HL-60 (cell line): ENCODE results near the gene DPPA5.

Source experiments
- GABPA ChIP-seq: IDR thresholded peaks from 2 replicates; pipeline ENCODE4 v1.6.1; 2012; ENCODE audit warnings: low read depth
- REST ChIP-seq: IDR thresholded peaks from 2 replicates; pipeline ENCODE4 v1.6.1; 2012; ENCODE audit warnings: low read depth; ENCODE audit not compliant: insufficient replicate concordance
- TF ChIP-seq, protein P1 (sequence below): IDR thresholded peaks from one replicate; pipeline ENCODE4 v1.5.1; 2011; ENCODE audit warnings: low read length, control low read depth, inconsistent platforms; ENCODE audit not compliant: insufficient read depth

GRCh38 chr6:73353636-73354593 is at the start of gene DPPA5:
- TF ChIP-seq, protein P1, sequence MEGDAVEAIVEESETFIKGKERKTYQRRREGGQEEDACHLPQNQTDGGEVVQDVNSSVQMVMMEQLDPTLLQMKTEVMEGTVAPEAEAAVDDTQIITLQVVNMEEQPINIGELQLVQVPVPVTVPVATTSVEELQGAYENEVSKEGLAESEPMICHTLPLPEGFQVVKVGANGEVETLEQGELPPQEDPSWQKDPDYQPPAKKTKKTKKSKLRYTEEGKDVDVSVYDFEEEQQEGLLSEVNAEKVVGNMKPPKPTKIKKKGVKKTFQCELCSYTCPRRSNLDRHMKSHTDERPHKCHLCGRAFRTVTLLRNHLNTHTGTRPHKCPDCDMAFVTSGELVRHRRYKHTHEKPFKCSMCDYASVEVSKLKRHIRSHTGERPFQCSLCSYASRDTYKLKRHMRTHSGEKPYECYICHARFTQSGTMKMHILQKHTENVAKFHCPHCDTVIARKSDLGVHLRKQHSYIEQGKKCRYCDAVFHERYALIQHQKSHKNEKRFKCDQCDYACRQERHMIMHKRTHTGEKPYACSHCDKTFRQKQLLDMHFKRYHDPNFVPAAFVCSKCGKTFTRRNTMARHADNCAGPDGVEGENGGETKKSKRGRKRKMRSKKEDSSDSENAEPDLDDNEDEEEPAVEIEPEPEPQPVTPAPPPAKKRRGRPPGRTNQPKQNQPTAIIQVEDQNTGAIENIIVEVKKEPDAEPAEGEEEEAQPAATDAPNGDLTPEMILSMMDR: no peak
- no peak for TF ChIP-seq GABPA
- TF ChIP-seq REST: no peak
